T47D (cell line): ENCODE data around the gene HBZ.
A peak's percentile ranks its signal among the peaks of the same experiment; 100 is the strongest.

ENCODE experiments used
- DNase-seq, 2 experiments: peaks; one replicate each; pipeline versions ENCODE4 v3.0.0 to v3.0.0-alpha.2; 2011 to 2012; ENCODE audit warnings: low read depth in 1 of 2, low spot score in 1 of 2
- JUND ChIP-seq: IDR thresholded peaks from 2 replicates; pipeline ENCODE4 v1.6.1; 2012; ENCODE audit warnings: low read depth
- in situ Hi-C: cut with HindIII; loops from 2 replicates; pipeline ENCODE4 v1.10.0; 2016; ENCODE audit warnings: low sequenced_read_pairs, low pct_unique_long_range_greater_than_20kb

Gene HBZ

DNA sequence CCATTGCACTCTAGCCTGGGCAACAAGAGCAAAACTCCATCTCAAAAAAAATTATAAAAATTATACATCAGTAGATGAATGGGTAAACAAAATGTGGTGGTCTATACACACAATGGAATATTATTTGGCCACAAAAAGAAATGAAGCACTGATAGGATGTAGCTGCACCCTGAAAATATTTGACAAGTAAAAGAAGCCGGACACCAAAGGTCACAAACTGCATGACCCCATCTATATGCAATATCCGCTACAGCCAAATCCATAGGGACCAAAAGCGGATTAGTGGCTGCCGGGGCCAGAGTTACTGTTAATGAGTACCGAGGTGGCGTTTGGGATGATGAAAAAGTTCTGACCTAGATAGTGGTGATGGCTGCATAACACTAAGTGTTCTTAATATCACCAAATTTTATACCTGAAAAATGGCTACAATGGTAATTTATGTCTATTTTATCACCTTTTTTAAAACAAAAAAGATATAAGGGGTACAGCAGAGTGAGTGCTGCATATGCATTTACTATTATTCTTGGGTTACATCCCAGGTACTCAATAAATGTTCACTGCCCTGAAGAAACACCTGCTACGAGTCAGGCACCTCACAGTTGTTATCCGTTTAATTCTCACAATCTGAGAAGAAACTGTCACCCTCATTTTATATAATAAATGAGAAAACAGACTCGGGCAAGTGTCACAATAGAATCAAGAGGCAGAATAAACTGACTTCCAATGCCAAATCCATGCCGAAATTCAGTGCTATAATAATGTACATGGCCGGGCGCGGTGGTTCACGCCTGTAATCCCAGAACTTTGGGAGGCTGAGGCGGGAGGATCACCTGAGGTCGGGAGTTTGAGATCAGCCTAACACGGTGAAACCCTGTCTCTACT lies 27.0 kb downstream of the HBZ start:
- in situ Hi-C loops = no loop called here

DNA sequence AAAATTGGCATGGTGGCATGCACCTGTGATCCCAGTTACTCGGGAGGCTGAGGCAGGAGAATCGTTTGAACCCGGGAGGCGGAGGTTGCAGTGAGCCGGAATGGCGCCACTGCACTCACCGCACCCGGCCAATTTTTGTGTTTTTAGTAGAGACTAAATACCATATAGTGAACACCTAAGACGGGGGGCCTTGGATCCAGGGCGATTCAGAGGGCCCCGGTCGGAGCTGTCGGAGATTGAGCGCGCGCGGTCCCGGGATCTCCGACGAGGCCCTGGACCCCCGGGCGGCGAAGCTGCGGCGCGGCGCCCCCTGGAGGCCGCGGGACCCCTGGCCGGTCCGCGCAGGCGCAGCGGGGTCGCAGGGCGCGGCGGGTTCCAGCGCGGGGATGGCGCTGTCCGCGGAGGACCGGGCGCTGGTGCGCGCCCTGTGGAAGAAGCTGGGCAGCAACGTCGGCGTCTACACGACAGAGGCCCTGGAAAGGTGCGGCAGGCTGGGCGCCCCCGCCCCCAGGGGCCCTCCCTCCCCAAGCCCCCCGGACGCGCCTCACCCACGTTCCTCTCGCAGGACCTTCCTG lies 27.7 kb downstream of the HBZ start, which contains the start of gene HBQ1:
Gene HBQ1 (plus strand): TSS at position 359 of the 575 bp plus-strand sequence. CDS start 28 bp downstream, at position 387.
- in situ Hi-C loops = no loop called here

More for the DNA sequence above, 27.0 kb downstream of the HBZ start:
- no peak for DNase-seq
- TF ChIP-seq JUND = no peak

DNA sequence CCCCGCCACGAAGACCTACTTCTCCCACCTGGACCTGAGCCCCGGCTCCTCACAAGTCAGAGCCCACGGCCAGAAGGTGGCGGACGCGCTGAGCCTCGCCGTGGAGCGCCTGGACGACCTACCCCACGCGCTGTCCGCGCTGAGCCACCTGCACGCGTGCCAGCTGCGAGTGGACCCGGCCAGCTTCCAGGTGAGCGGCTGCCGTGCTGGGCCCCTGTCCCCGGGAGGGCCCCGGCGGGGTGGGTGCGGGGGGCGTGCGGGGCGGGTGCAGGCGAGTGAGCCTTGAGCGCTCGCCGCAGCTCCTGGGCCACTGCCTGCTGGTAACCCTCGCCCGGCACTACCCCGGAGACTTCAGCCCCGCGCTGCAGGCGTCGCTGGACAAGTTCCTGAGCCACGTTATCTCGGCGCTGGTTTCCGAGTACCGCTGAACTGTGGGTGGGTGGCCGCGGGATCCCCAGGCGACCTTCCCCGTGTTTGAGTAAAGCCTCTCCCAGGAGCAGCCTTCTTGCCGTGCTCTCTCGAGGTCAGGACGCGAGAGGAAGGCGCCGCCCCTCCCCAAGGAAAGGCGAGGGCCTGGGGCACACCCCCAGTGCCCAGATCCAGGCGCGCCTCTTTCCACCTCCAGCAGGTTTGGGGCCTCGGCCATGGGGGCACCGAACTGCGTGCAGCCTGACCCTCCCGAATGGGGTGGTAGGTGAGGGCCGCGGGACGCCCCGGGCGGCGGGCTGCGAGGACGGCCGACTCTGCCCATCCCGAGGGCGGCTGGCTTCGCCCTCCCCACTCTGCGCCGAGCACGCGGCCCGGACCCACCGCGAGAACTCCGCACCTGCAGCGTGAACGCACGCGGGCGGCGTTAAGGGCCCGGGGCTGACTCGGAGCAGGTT lies 28.5 kb downstream of the HBZ start:
- peak; percentile 82 to 89 for DNase-seq

More for the DNA sequence above, 27.7 kb downstream of the HBZ start, which contains the start of gene HBQ1:
- TF ChIP-seq JUND = no peak
- no peak for DNase-seq

DNA sequence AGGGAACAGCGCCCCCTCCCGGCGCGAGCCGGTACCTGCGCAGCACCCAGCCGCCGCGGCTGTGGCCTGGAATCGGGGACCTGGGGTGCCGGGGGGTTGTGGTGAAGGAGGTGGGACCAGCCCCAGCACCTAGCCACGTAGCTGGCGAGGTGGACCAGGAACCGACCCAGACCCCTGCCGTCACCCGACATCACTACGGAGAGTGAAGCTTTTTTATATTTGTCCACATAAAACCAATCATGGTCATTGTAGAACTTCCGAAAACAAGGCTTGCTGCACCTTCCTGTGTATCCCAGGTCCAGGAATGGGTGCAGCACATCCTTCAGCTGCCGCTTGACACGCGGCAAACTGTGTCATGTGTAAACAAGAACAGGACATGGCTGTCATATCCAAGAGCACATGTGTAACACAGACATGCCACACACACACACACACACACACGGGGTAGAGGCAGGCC lies 29.1 kb downstream of the HBZ start:
- DNase-seq = peak in 1 of 2 experiments; percentile 9
- in situ Hi-C loops = no loop called here
- no peak for TF ChIP-seq JUND

More for the DNA sequence above, 28.5 kb downstream of the HBZ start:
- in situ Hi-C loops = no loop called here
- TF ChIP-seq JUND = no peak

DNA sequence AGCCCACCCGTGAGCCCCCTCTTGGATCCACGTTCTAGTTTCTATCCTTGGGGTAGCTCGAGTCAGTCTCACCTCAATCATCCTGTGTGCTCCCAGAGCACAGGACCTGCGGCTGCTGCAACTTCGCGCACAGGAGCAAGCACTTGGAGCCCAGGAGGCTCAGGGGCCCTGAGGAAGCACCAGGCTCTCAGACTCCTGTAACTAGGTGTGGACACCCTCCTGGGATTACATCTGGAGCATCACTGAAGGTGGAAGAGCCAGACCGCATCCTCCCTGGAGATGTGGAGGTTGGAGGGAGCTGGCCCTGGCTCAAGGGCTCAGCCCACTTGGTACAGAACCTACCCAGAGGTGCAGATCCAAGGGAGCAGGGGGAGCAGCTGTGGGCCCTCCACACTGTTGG lies 30.6 kb downstream of the HBZ start:
- TF ChIP-seq JUND = no peak
- no peak for DNase-seq
- in situ Hi-C loops = no loop called here

DNA sequence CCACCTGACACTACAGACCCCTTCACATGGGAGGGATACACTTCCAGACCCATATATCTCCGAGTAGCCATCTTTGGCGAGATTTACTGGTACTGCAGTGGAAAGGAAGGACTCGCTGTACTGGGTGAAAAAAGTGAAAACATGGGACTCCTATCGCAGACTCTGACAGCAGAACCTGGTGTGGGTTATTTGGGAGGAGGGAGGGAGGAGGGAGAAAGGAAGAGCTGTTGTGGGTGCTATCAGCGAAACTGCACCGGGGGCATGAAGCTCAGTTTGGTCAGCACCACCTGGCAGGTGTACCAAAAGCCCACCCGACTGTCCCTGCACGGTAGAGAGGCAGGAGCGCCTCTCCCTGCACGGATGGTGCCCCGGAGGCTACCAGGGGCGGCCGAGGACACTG lies 32.8 kb downstream of the HBZ start:
- DNase-seq = no peak
- no peak for TF ChIP-seq JUND
- in situ Hi-C loops = no loop called here

DNA sequence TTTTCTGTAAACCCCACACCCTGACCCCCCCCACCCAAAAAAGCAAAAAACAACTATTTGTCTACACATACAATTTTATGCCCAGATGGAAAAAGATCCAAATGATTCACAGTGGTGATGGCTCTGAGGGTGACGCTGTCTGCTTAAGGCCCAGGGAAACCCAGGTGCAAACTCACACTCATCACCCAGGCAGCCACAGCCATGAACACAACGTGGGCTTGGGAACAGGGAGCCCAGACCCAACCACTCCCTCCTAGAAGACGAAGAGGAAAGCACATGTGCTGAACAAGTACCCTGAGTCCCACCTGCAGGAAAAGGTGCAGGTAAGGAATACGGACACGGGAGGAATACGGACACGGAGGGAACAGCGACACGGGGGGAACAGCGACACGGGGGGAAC lies 33.2 kb downstream of the HBZ start:
- TF ChIP-seq JUND = no peak
- DNase-seq = no peak
- in situ Hi-C loops = no loop called here

DNA sequence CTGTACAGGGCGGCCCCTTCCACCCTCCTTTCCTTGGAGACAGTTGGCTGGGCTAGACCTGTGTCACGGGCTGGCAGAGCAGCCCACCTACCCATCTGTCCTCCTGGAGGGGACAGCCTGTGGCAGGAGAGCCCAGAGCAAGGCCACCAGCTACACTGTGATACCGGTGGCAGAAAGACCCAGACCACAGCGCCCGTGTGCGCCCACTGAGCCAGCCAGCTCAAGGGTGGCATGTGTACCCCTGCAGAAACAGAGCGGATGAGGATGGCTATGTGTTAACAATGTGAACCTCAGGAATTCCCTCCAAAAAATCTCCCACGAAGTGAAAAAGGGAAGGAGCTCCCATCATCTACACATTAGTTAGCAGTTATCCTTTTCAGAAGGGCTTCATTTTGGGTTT lies 34.9 kb downstream of the HBZ start:
- in situ Hi-C loops = no loop called here
- no peak for TF ChIP-seq JUND
- DNase-seq = no peak

DNA sequence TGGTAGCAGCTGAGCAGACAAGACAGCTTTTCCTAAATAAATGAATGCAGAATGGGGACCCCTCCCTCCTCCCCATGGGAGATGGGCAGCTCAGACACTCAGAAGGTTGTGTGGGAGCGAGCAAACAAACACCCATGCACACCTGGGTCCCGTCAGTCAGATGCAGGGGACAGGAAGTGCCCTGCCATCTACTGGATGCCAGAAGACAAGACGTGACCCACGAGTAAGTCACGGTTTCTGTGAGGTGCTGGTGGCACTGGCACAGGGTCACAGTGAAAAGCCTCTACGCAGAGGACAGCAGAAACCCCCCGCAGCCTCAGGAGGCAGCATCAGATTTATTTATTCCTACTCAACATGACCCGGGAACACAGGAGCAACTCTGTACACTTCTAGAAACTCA lies 36.2 kb downstream of the HBZ start:
- in situ Hi-C loops = no loop called here
- no peak for TF ChIP-seq JUND
- peak in 1 of 2 experiments; percentile 56 for DNase-seq

DNA sequence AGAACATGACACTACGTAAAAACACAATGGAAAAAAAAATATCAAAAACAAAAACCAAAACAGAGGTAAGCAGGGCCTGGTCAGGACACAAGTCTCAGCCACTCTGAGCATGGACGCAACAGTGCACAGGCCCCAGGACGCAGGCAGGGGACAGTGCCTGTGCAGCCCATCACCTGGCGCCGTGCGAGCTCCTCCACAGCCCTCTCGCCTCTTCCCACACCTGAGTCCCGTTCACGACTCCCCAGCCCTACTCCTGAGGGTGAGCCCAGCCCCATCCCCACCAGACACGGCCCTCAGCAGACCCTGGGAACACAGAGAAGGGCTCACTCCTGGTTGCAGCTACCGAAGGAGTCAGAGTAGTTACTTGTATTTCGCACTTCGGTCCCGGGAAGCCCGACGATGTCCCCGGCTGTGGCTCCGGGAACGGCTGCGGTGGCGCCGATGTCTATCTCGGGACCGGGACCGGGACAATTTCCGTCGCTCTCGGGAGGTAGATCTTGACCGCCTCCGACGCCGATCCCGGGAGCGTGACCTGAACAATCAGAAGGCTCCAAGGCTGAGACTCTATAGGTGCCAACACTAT lies 37.3 kb downstream of the HBZ start:
- TF ChIP-seq JUND = no peak
- no peak for DNase-seq
- in situ Hi-C loops = no loop called here

DNA sequence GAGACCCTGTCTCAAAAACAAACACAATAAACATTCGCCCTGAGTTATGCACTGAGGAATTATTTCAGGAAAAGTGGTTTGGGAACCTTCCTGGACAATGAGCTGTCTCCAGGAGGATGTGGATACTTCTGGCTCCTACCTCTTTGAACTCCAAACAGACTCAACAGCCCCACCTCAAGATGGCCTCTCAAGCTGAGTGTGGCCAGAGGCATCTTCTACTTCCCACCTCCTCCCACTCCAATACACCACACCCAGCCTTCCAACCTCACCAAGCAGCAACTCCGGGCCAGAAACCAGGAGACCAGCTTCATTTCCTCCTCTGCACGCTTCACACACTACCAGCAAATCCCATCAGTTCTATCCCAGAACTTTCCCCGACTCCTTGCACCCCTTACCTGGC lies 39.4 kb downstream of the HBZ start:
- TF ChIP-seq JUND = no peak
- in situ Hi-C loops = no loop called here
- no peak for DNase-seq

DNA sequence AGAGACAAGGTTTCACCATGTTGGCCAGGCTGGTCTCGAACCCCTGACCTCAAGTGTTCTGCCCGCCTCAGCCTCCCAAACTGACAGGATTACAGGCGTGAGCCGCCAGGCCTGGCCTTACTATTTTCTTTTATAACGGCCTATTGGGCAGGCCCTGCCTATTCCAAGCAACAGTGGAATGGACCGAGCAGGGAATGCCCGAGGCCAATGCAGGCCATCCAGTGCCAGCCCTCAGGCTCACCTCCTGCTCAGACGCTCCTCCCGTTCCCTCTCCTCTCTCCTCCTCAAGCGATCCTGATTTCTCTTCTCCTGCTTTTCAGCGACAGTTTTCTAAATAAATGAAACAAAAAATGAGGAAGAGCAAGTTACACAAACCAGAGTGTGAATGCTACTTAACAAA lies 40.2 kb downstream of the HBZ start:
- no peak for TF ChIP-seq JUND
- DNase-seq = no peak
- in situ Hi-C loops = no loop called here
